T-helper 17 cell (primary cell): Measurements from ENCODE around the gene DNAJC11. TPM values are rescaled to one million over a fixed set of nuclear protein-coding genes. Genes with fewer than 3 reads are reported as not detected.
"Not testable (repeated sequence)": the region's sequence is repeated elsewhere in the genome, so short reads cannot be mapped to it uniquely, and the experiment has no call there.

Experiments used
- ATAC-seq: fragments of 150-1000 bp; cut with Tn5 transposase; 2 replicates; pipeline ENCODE4 v1.10.0; 2021; ENCODE audit warnings: mild to moderate bottlenecking, moderate library complexity
- DNase-seq, 3 donors: peaks; one replicate each; pipeline versions ENCODE4 v3.0.0 to v3.0.0-alpha.2; 2020 to 2021
- H3K9me3 ChIP-seq: one replicate; pipeline ENCODE4 v1.7.0; 2013; ENCODE audit warnings: low read length, mild to moderate bottlenecking; ENCODE audit not compliant: control insufficient read depth, poor library complexity, severe bottlenecking
- H3K27ac Mint-ChIP-seq: one replicate; pipeline ENCODE4 v1.8.0; 2022; ENCODE audit warnings: mild to moderate bottlenecking, moderate library complexity, mixed read lengths
- H3K27me3 Mint-ChIP-seq: one replicate; pipeline ENCODE4 v1.8.0; 2022; ENCODE audit warnings: mixed read lengths
- H3K36me3 Mint-ChIP-seq: one replicate; pipeline ENCODE4 v1.8.0; 2022; ENCODE audit warnings: low read depth, mixed read lengths
- H3K4me1 Mint-ChIP-seq: one replicate; pipeline ENCODE4 v1.8.0; 2022; ENCODE audit warnings: mild to moderate bottlenecking, mixed read lengths
- H3K4me3 Mint-ChIP-seq: one replicate; pipeline ENCODE4 v1.8.0; 2022; ENCODE audit warnings: mild to moderate bottlenecking, moderate library complexity, mixed read lengths
- total RNA-seq, 4 donors: library from RNA in 2 of 4; stranded (reverse) in 2 of 4; gene quantifications; one replicate each; pipeline ENCODE4 v1.2.3 and lab custom pipeline; 2022 to 2026

Gene DNAJC11
- total RNA-seq, 2 donors from 2014 or later, result 38.2 to 39.3 TPM

GRCh38 chr1:6688001-6688400, 13.6 kb downstream of the DNAJC11 start:
- DNase-seq (no peak), ATAC-seq (no peak)
- H3K4me3 Mint-ChIP-seq, result no peak overlapping the region
- no peak overlapping the region for H3K27ac Mint-ChIP-seq
- peaks cover 19% of the 10 kb centered on the region for H3K4me1 Mint-ChIP-seq
- H3K9me3 ChIP-seq, result no peaks in the 10 kb centered on the region
- H3K27me3 Mint-ChIP-seq, result no peaks in the 10 kb centered on the region
- H3K36me3 Mint-ChIP-seq, result peaks cover 2% of the 10 kb centered on the region

- ATAC-seq (no peak), DNase-seq (no peak)
- Mint-ChIP-seq H3K4me1 (peaks cover 18% of the 10 kb centered on the region), H3K36me3 (peaks cover 2% of the 10 kb centered on the region), H3K27me3 (no peaks in the 10 kb centered on the region), H3K27ac (no peak overlapping the region), H3K4me3 (no peak overlapping the region)
- no peaks in the 10 kb centered on the region for H3K9me3 ChIP-seq
These were observed 15.3 kb downstream of the DNAJC11 start for GRCh38 chr1:6686294-6686693.

GRCh38 chr1:6685381-6685780, 16.2 kb downstream of the DNAJC11 start:
- H3K27ac Mint-ChIP-seq, result no peak overlapping the region
- H3K36me3 Mint-ChIP-seq, result peaks cover 6% of the 10 kb centered on the region
- H3K4me1 Mint-ChIP-seq, result peaks cover 18% of the 10 kb centered on the region
- no peaks in the 10 kb centered on the region for H3K9me3 ChIP-seq
- H3K4me3 Mint-ChIP-seq, result no peak overlapping the region
- ATAC-seq (no peak), DNase-seq (no peak)
- H3K27me3 Mint-ChIP-seq, result no peaks in the 10 kb centered on the region

GRCh38 chr1:6683434-6683833, 18.2 kb downstream of the DNAJC11 start:
- Mint-ChIP-seq H3K27me3 (no peaks in the 10 kb centered on the region), H3K4me1 (peaks cover 4% of the 10 kb centered on the region), H3K4me3 (no peak overlapping the region), H3K27ac (no peak overlapping the region), H3K36me3 (peaks cover 7% of the 10 kb centered on the region)
- H3K9me3 ChIP-seq, result no peaks in the 10 kb centered on the region
- ATAC-seq, result no peak
- no peak for DNase-seq

GRCh38 chr1:6675941-6676340, 25.7 kb downstream of the DNAJC11 start:
- Mint-ChIP-seq H3K27me3 (no peaks in the 10 kb centered on the region), H3K27ac (peak overlapping the region; percentile 45), H3K4me3 (no peak overlapping the region), H3K36me3 (peaks cover 7% of the 10 kb centered on the region), H3K4me1 (peaks cover 2% of the 10 kb centered on the region)
- DNase-seq, result no peak
- no peak for ATAC-seq
- no peaks in the 10 kb centered on the region for H3K9me3 ChIP-seq

- H3K9me3 ChIP-seq, result no peaks in the 10 kb centered on the region
- peaks cover 2% of the 10 kb centered on the region for H3K36me3 Mint-ChIP-seq
- H3K4me1 Mint-ChIP-seq, result peaks cover 2% of the 10 kb centered on the region
- H3K27ac Mint-ChIP-seq, result no peak overlapping the region
- H3K27me3 Mint-ChIP-seq, result no peaks in the 10 kb centered on the region
- H3K4me3 Mint-ChIP-seq, result no peak overlapping the region
- ATAC-seq (no peak), DNase-seq (no peak)
These were observed 26.8 kb downstream of the DNAJC11 start for GRCh38 chr1:6674771-6675170.

- Mint-ChIP-seq H3K27me3 (no peaks in the 10 kb centered on the region), H3K27ac (no peak overlapping the region), H3K36me3 (no peaks in the 10 kb centered on the region)
These were observed 27.7 kb downstream of the DNAJC11 start for GRCh38 chr1:6673816-6674398.

GRCh38 chr1:6672558-6672957, 29.1 kb downstream of the DNAJC11 start:
- Mint-ChIP-seq H3K27ac (no peak overlapping the region), H3K4me3 (no peak overlapping the region), H3K4me1 (peaks cover 2% of the 10 kb centered on the region), H3K36me3 (no peaks in the 10 kb centered on the region), H3K27me3 (no peaks in the 10 kb centered on the region)
- DNase-seq, result no peak
- ATAC-seq, result no peak
- H3K9me3 ChIP-seq, result no peaks in the 10 kb centered on the region

More at GRCh38 chr1:6673816-6674398, 27.7 kb downstream of the DNAJC11 start:
- peaks cover 2% of the 10 kb centered on the region for H3K4me1 Mint-ChIP-seq
- no peak overlapping the region for H3K4me3 Mint-ChIP-seq
- ATAC-seq (no peak), DNase-seq (no peak)
- H3K9me3 ChIP-seq, result no peaks in the 10 kb centered on the region

GRCh38 chr1:6668503-6668902, 33.1 kb downstream of the DNAJC11 start:
- Mint-ChIP-seq H3K36me3 (no peaks in the 10 kb centered on the region), H3K27ac (no peak overlapping the region), H3K4me3 (no peak overlapping the region), H3K27me3 (no peaks in the 10 kb centered on the region), H3K4me1 (no peaks in the 10 kb centered on the region)
- DNase-seq, result no peak
- no peaks in the 10 kb centered on the region for H3K9me3 ChIP-seq
- no peak for ATAC-seq

GRCh38 chr1:6667139-6667538, 34.5 kb downstream of the DNAJC11 start:
- no peaks in the 10 kb centered on the region for H3K9me3 ChIP-seq
- ATAC-seq (no peak), DNase-seq (no peak)
- H3K27me3 Mint-ChIP-seq, result no peaks in the 10 kb centered on the region
- no peak overlapping the region for H3K27ac Mint-ChIP-seq
- no peaks in the 10 kb centered on the region for H3K36me3 Mint-ChIP-seq
- H3K4me1 Mint-ChIP-seq, result no peaks in the 10 kb centered on the region
- H3K4me3 Mint-ChIP-seq, result no peak overlapping the region

- DNase-seq (no peak), ATAC-seq (no peak)
- Mint-ChIP-seq H3K4me3 (no peak overlapping the region), H3K27ac (no peak overlapping the region), H3K27me3 (no peaks in the 10 kb centered on the region), H3K4me1 (no peaks in the 10 kb centered on the region), H3K36me3 (no peaks in the 10 kb centered on the region)
- no peaks in the 10 kb centered on the region for H3K9me3 ChIP-seq
These were observed 34.9 kb downstream of the DNAJC11 start for GRCh38 chr1:6666696-6667095.

- not testable (repeated sequence) for ATAC-seq, H3K4me1 Mint-ChIP-seq, DNase-seq, H3K27me3 Mint-ChIP-seq, H3K9me3 ChIP-seq, H3K36me3 Mint-ChIP-seq, H3K4me3 Mint-ChIP-seq, H3K27ac Mint-ChIP-seq
These were observed 39.1 kb downstream of the DNAJC11 start for GRCh38 chr1:6662468-6662867.

GRCh38 chr1:6660415-6661049, 41.1 kb downstream of the DNAJC11 start:
- Mint-ChIP-seq H3K4me3 (no peak overlapping the region), H3K36me3 (no peaks in the 10 kb centered on the region), H3K27ac (no peak overlapping the region), H3K27me3 (no peaks in the 10 kb centered on the region), H3K4me1 (peaks cover 8% of the 10 kb centered on the region)
- H3K9me3 ChIP-seq, result no peaks in the 10 kb centered on the region
- no peak for DNase-seq
- no peak for ATAC-seq

- Mint-ChIP-seq H3K4me3 (no peak overlapping the region), H3K4me1 (peaks cover 8% of the 10 kb centered on the region), H3K36me3 (no peaks in the 10 kb centered on the region), H3K27me3 (no peaks in the 10 kb centered on the region), H3K27ac (no peak overlapping the region)
- no peak for ATAC-seq
- no peaks in the 10 kb centered on the region for H3K9me3 ChIP-seq
- DNase-seq, result no peak
These were observed 43.1 kb downstream of the DNAJC11 start for GRCh38 chr1:6658359-6659060.
